Osteoblast (primary cell): Measurements from ENCODE around the gene RACGAP1. TPM values are rescaled to one million over a fixed set of nuclear protein-coding genes. Genes with fewer than 3 reads are reported as not detected.

Experiments used
- DNase-seq: peaks from one replicate; pipeline ENCODE4 v3.0.0; 2011; ENCODE audit warnings: low spot score, mixed read lengths; ENCODE audit not compliant: insufficient read length; ENCODE audit errors: missing footprints
- H2AFZ ChIP-seq: 2 replicates; pipeline ENCODE4 v1.6.0; 2011; ENCODE audit warnings: mild to moderate bottlenecking, low read length
- H3K27ac ChIP-seq: 2 replicates; pipeline ENCODE4 v1.5.1; 2011; ENCODE audit warnings: mild to moderate bottlenecking, low read depth, low read length, moderate library complexity
- H3K27me3 ChIP-seq: 2 replicates; pipeline ENCODE4 v1.6.0; 2012; ENCODE audit warnings: mild to moderate bottlenecking, control low read depth, inconsistent platforms, low read length, moderate library complexity; ENCODE audit not compliant: insufficient read depth
- H3K36me3 ChIP-seq: 2 replicates; pipeline ENCODE4 v1.5.1; 2011; ENCODE audit warnings: mild to moderate bottlenecking, low read length, control low read depth, moderate library complexity; ENCODE audit not compliant: insufficient read depth
- H3K4me1 ChIP-seq: 2 replicates; pipeline ENCODE4 v1.5.1; 2011; ENCODE audit warnings: mild to moderate bottlenecking, low read length, control low read depth, moderate library complexity; ENCODE audit not compliant: insufficient read depth
- H3K4me2 ChIP-seq: 2 replicates; pipeline ENCODE4 v1.6.0; 2011; ENCODE audit warnings: mild to moderate bottlenecking, low read length; ENCODE audit not compliant: insufficient read depth
- H3K4me3 ChIP-seq: fragments of 200-600 bp; sonication (generic); 3 replicates; pipeline ENCODE4 v1.5.1; 2012; ENCODE audit warnings: mild to moderate bottlenecking, low read length, inconsistent platforms; ENCODE audit not compliant: insufficient read depth
- H3K79me2 ChIP-seq: 2 replicates; pipeline ENCODE4 v1.6.0; 2012; ENCODE audit warnings: mild to moderate bottlenecking, low read length, control low read depth, inconsistent platforms; ENCODE audit not compliant: insufficient read depth
- H3K9me3 ChIP-seq: 2 replicates; pipeline ENCODE4 v1.5.1; 2011; ENCODE audit warnings: low read depth, low read length, control low read depth
- H4K20me1 ChIP-seq: 2 replicates; pipeline ENCODE4 v1.6.0; 2012; ENCODE audit warnings: mild to moderate bottlenecking, low read length, control low read depth; ENCODE audit not compliant: insufficient read depth
- total RNA-seq: library from RNA; depleted of rRNA; stranded (reverse); fragments of >200 nt; gene quantifications from 2 replicates; pipeline ENCODE4 v1.2.3, GENCODE V29; 2012
- TF ChIP-seq, protein P1 (sequence below): IDR thresholded peaks from 2 replicates; pipeline ENCODE4 v1.5.1; 2011; ENCODE audit warnings: mild to moderate bottlenecking, low read depth, low read length, moderate library complexity; ENCODE audit errors: extremely low read depth

RACGAP1 gene
- total RNA-seq, 1 donor, result 12.7 TPM

DNA sequence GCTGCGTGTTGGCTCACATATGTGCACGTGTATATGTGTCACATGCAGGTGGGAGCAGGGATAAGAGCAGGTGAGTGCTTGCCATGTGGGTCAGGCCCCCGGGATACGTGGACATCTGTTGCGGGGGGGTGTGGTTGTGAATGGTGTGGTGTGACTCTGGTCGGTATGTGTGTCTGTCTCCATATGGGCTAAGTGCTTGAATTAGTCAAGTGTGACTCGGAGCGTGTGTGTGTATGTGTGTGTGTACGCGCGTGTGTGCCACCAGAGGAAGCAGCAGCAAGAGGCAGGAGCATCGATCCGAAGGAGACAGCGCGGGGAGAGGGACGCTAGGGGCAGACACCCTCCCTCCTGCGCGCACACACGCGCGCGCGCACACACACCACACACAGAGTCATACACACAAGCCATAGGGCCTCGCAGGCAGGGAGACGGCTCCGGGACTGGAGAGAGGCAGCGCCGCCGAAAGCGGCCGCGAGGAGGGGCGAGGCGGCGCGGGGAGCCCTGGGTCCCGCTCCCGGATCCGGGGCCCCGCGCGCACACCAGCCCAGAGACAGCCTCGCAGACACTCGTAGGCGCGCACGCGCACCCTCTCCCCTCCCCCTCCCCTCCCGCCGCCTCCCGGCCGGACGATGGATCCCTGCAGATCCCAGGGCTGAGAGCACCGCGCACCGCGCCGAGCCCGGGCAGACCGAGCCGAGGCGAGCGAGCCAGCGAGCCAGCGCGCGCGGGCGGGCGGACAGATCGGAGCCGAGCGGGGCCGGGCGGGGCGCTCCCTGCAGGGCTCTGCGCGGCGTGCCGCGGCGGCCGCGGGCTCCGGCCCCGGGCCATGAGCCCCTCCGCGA, 31.9 kb upstream of the RACGAP1 start, which contains the start of gene ASIC1:
Gene ASIC1 (plus strand): TSS at position 597 of the 842 bp plus-strand sequence. CDS start 1,171 bp downstream, outside the sequence.
- H3K79me2 ChIP-seq, result no peaks in the 10 kb centered on the region
- no peak within 1 kb of the TSS for H3K27ac ChIP-seq
- DNase-seq, result peak; percentile 98
- H4K20me1 ChIP-seq, result peaks cover 3% of the 10 kb centered on the region
- TF ChIP-seq, protein P1, sequence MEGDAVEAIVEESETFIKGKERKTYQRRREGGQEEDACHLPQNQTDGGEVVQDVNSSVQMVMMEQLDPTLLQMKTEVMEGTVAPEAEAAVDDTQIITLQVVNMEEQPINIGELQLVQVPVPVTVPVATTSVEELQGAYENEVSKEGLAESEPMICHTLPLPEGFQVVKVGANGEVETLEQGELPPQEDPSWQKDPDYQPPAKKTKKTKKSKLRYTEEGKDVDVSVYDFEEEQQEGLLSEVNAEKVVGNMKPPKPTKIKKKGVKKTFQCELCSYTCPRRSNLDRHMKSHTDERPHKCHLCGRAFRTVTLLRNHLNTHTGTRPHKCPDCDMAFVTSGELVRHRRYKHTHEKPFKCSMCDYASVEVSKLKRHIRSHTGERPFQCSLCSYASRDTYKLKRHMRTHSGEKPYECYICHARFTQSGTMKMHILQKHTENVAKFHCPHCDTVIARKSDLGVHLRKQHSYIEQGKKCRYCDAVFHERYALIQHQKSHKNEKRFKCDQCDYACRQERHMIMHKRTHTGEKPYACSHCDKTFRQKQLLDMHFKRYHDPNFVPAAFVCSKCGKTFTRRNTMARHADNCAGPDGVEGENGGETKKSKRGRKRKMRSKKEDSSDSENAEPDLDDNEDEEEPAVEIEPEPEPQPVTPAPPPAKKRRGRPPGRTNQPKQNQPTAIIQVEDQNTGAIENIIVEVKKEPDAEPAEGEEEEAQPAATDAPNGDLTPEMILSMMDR, result no peak
- peak within 1 kb of the TSS; percentile 71 for H3K4me3 ChIP-seq
- H3K4me1 ChIP-seq, result peaks cover 6% of the 10 kb centered on the region
- peak within 1 kb of the TSS; percentile 79 for H2AFZ ChIP-seq
- no peaks in the 10 kb centered on the region for H3K36me3 ChIP-seq
- no peaks in the 10 kb centered on the region for H3K9me3 ChIP-seq
- peaks cover 24% of the 10 kb centered on the region for H3K27me3 ChIP-seq
- peak within 1 kb of the TSS; percentile 91 for H3K4me2 ChIP-seq

DNA sequence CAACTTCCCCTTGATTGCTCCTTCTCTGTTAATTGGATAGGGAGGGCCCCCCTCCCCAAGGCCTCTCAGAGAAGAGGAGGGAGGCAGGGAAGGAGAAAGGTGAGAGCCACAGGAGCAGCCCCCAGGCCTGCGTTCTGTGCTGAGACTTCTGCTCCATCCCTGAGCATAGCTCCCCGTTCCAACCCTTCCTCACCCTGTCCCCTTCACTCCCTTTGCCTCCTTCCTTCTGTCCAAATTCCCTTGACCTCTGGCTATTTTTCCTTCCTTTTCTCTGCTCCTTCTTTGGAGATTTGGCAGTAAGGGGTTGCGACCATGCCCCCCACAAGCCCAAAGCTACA, 31.3 kb upstream of the RACGAP1 start:
- H3K4me2 ChIP-seq, result peak overlapping the region; percentile 91
- no peak overlapping the region for H2AFZ ChIP-seq
- TF ChIP-seq, protein P1, result no peak
- no peaks in the 10 kb centered on the region for H3K9me3 ChIP-seq
- H3K27me3 ChIP-seq, result peaks cover 29% of the 10 kb centered on the region
- H3K27ac ChIP-seq, result no peak overlapping the region
- peaks cover 6% of the 10 kb centered on the region for H3K4me1 ChIP-seq
- peaks cover 3% of the 10 kb centered on the region for H4K20me1 ChIP-seq
- no peaks in the 10 kb centered on the region for H3K79me2 ChIP-seq
- DNase-seq, result peak; percentile 56
- H3K36me3 ChIP-seq, result no peaks in the 10 kb centered on the region
- peak overlapping the region; percentile 71 for H3K4me3 ChIP-seq

DNA sequence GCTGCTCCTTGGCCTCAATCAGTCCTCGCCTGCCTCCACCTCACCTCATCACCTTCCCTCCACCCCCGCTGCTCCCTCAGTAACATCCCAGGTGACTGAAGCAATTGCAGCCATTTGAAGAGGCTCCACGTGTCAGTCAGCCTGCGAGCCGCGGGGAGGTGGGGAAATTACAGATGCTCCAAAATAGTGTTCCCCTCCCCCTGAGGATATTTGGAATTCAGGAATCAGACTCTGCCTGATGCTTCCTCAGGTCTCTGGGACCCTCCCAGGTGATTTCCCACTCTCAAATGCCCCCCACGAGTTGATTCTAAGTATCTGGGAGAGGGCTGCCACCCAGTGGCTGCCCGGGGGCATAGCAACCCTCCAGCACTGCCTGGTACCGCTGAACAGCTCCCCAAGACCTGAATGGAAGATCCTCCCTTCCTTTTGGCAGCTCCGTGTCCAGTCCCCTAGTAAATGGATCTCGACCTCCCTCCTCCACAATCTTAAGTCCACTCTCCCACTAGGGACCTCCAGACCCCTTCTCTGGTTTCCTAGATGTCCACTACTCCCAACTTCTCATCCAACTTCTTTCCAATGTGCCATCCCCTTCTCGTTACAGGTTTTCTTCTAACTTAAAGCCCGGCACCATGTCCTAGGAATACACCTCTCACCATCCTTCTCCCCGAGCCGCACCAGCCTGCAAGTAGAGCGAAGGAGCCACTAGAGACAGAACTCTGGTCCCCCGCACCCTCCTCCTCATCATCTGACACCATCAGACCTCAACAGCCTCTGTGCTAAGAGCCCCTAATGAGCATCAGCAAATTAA, 30.7 kb upstream of the RACGAP1 start:
- H3K79me2 ChIP-seq, result no peaks in the 10 kb centered on the region
- DNase-seq, result peak; percentile 96
- no peak overlapping the region for H3K27ac ChIP-seq
- peaks cover 3% of the 10 kb centered on the region for H4K20me1 ChIP-seq
- TF ChIP-seq, protein P1, result peak; percentile 99
- H3K4me2 ChIP-seq, result peak overlapping the region; percentile 91
- H3K27me3 ChIP-seq, result peaks cover 33% of the 10 kb centered on the region
- no peaks in the 10 kb centered on the region for H3K9me3 ChIP-seq
- no peak overlapping the region for H2AFZ ChIP-seq
- H3K4me3 ChIP-seq, result no peak overlapping the region
- no peaks in the 10 kb centered on the region for H3K36me3 ChIP-seq
- H3K4me1 ChIP-seq, result peaks cover 6% of the 10 kb centered on the region

DNA sequence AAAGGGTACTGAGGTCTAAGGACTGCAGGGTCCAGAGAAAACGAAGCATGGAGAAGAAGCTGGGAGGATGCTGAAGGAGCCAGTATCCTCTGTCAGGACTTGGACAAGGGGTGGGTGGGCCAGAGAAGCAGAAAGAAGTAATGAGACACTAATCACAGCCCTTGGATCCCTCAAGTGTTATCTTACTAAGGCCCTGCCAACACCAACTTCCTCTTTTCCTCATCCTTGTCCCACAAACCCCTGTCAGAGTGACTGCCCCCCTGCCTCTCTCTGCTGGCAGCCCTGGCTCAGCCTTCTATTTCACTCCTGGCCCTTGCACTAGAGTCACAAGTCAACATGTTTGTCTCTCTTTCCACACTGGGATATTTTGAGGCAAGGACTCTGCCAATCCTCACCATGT, 28.3 kb upstream of the RACGAP1 start:
- H3K4me1 ChIP-seq, result peaks cover 6% of the 10 kb centered on the region
- H3K27ac ChIP-seq, result no peak overlapping the region
- H3K9me3 ChIP-seq, result no peaks in the 10 kb centered on the region
- TF ChIP-seq, protein P1, result no peak
- peaks cover 48% of the 10 kb centered on the region for H3K27me3 ChIP-seq
- H3K79me2 ChIP-seq, result no peaks in the 10 kb centered on the region
- no peak overlapping the region for H3K4me3 ChIP-seq
- no peak overlapping the region for H3K4me2 ChIP-seq
- H2AFZ ChIP-seq, result no peak overlapping the region
- no peaks in the 10 kb centered on the region for H3K36me3 ChIP-seq
- peak; percentile 77 for DNase-seq
- peaks cover 3% of the 10 kb centered on the region for H4K20me1 ChIP-seq
